NCI-H2227 (cell line): Measurements from ENCODE around the gene RHBDD1.

ENCODE experiments used
- DNase-seq: peaks from one replicate; lab custom pipeline; 2025; ENCODE audit not compliant: unreplicated experiment; lab: John Stamatoyannopoulos, UW

Gene RHBDD1

DNA sequence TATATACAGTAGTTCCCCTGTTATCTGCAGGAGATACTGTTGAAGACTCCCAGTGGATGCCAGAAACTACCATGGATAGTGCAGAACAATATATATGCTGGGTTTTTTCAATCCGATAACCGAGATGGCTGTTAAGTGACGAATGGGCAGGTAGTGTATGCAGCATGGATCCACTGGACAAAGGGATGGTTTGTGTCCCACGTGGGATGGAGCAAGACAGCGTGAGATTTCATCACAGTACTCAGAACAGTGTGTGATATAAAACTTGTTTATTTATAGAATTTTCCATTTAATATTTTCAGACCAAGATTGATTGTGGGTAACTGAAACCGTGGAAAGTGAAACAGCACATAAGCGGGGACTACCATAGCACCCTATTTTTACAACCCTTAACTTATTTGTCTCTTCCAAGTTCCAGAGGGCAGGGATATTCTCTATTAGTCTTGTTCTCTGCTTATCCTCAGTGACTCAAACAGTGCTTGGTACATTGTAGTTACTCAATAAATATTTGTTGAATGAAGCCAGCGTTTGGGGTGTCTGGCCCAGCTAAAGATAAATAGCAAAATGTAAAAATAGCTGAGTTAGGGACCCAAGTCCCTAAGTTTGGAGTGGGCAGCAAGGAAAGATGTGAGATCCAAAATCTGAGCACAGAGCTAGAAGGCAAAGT lies 50.0 kb downstream of the RHBDD1 start:
- no peak for DNase-seq

DNA sequence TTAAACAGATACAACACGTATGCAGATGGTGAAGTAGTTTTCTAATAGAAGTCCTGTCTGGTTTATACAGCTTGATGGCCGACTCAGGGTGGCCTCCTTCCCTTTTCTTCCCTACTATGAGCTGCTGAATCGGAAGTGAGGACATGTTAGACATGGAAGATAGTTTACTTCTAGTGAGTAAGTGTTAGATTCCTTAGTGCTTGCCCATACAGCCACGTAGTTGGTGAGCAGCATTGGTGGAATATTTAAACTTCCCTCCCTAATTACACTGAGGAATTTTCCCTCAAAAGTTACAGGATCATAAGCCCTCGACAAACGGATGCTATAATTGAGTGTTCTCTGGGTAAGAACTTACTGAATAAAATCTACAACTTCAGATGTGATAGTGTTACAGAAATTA lies 52.1 kb downstream of the RHBDD1 start:
- DNase-seq = no peak

DNA sequence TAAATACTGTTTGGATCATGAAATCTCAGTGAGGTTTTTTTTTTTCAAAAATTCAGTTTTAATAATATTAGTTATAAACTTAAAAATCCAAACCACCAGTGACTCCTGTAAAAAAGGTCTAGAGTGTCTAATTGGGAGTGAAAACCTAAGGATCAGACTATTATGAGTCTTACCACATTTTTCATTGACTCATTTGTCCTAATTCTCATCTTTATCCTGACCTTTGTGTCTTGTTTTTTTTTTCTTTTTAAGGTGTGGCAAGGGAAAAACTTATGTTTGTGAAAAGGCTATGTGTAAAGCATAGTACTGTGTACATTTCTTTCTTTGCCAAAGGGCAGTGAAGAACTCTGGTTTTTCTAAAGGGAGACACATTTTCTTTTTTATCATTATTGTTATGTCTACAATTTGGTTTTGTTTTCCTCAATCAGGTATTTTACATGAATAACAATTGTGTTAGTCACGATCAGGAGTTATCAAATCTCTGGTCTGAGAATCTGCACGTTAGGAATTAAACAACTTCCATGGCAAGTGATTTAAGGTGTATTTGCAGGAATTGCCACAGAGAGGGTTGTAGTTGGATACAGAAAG lies 52.6 kb downstream of the RHBDD1 start:
- no peak for DNase-seq

DNA sequence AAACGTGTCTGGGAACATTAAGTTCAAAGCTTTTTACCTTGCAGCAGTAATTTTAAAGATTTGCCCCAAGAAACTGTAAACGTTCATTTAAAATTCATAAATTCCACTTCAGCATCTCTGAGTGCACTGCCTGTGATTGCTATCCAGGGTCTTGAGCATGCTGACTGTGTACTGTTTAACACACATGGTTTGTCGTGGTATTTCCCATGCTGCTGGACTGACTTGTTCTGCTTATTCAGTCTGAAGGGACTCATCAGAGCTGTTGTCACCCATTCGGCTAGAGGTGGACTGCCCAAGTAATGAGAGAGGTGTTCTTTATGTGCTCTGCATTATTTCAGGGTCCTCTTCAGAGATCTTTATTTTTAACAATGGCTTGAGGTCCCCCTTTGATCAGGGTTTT lies 53.1 kb downstream of the RHBDD1 start:
- no peak for DNase-seq

DNA sequence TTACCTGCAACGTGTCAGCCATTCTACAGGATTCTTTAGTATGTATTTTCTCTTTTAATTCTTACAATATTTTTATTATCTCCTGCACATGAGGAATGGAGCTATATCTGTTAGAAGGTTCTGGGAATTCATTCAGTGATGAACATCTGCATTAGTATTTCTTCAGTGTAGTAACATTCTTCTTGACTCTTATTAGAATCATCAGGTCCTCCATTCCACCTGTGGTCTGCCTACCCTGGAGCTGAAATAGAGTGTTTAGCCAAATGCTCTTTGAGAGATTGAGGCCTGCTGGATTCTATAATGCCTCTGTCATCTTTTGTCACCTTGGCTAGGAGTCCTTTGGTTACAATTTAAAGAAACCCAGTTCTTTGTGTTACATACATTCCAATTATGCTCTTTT lies 54.4 kb downstream of the RHBDD1 start:
- DNase-seq = no peak

DNA sequence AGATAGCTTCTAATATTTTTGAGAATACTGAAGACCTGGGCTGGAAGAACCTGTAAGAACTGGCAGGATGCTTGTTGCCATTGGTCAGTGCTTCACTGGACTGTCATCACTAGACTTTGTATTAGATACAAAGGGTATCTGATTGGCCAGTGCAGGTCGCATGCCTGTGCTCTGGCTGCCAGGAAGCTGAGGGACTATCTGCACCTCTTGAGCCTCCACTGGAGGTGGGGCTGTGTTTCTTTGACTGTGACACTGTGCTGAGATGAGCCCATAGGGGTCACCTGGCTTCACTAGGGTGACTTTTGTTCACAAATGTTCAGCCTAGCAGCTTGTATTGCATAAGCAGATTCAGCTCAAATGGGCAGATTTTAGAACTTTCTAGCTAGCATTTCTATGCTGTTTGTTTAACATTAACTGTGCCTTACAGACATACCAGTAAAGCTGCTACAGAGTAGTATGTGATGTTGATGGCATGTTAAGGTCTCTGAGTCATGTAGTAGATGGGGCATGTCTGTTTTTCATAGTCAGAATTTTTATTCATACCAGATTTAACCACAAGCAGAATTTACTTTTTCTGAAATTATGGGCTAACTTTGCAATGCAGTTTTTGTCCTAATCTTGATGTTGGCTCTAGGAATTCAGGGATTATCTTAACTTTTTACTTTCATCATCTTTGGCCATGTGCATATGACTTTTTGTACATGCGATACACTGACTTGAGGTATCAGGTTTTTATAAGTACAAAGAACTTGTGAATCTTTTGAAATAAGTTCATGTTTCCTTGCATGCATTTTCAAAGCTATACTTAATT lies 56.1 kb downstream of the RHBDD1 start:
- DNase-seq = no peak

DNA sequence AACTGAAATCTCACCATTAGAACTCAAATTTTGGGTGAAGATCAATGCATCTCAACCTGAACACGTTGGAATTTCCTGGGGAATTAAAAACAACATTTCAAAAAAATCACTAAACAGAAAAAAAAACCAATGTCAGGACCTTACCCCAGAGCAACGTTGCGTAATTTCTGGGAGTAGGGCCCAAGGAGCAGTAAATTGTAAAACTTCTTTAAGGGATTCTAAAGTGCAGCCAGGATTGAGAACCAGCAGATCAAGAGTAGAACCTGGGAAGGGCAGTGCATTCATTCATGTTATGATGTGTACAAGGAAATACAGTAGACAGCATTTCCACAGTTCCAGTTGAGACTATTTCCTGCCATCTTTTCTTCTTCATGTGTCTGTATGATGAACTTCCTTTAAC lies 56.9 kb downstream of the RHBDD1 start:
- DNase-seq = no peak

DNA sequence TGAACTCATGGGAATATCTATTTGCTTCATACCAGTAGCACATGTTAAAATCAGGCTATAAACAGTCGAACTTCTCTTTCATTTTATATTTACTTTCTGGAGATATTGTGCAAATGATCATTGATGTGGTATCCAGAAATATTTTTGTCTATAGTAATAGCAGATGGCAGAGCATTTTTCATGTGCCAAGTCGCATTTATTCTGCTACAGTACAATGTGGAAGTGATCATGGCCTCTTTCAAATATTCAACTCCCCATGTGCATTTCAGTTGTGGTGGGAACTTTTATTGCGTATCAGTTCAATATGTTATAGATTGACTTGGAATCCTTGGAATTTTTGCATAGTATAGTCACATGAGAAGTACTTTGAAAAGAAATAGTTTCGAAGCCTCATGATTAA lies 57.4 kb downstream of the RHBDD1 start:
- DNase-seq = no peak

DNA sequence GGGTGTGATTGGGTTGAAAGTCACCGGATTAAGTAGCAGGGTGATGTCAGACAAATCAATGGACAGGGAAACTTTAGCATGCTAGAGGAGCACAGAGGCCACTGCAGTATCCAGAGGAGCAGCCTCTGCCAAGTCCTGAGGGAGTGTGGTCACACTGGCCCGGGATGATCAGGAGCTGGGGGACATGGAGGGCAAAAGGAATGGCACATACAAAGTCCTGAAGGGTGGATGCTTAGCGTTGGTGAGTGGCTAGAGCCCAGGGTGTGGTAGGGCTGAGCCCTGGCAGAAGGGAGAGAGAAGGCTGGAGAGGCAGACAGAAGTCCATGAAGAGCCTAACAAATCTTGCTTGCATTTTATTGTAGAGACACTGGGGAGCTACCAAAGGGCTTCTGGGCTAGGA lies 58.9 kb downstream of the RHBDD1 start:
- no peak for DNase-seq

DNA sequence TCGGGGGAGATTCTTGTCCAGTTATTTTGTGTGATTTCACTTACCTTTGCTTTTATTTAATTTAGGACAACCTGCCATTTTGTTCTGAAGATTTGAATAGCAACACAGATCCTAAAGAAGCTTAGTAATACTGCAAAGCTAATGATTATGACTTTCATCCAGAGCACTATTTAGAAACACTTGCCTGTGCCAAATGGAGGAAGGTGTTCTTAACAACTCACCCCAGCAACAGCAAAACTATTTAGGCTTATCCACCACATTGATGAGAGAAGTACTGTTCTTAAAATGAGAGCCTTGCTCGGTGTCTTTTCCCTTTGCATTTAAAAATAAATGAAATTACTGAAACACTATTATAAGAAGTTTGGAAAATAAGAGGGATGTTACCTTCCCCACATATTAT lies 59.7 kb downstream of the RHBDD1 start:
- no peak for DNase-seq

DNA sequence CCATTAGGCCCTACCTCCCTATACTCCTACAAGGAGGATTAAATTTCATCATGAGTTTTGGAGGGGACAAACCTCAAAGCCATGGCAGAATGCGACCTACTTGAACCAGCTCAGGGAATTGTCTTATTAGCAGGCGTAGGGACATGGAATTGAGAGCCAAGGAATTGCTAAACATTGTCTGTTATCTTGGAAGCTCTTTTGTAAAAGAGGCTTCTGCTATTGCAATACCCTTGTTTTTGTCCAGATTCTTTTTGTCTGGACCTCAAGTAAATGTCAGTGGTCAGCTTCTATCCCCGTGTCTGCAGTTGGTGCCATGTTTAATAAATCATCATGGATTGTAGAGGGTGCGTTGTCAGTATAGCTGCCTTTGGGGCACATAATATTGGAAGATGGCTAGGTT lies 62.3 kb downstream of the RHBDD1 start:
- no peak for DNase-seq

DNA sequence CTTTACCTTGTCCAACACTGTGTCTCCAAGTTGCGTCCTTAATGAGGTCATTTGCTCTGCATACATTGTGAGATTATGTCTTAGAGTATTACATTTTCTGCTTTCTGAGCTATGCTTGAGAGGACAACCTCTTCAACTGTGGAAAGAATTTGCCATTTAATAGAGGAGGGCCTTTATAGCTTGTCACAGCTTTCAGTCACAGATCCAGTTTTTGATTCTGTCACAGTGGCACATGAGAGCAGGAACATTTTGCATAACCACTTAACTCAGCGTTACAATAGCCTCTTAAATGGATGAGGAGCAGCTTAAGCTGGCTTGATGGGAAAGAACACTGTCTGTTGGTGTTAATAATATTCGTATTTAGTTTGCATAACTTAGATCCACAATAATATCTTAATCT lies 63.0 kb downstream of the RHBDD1 start:
- DNase-seq = no peak

DNA sequence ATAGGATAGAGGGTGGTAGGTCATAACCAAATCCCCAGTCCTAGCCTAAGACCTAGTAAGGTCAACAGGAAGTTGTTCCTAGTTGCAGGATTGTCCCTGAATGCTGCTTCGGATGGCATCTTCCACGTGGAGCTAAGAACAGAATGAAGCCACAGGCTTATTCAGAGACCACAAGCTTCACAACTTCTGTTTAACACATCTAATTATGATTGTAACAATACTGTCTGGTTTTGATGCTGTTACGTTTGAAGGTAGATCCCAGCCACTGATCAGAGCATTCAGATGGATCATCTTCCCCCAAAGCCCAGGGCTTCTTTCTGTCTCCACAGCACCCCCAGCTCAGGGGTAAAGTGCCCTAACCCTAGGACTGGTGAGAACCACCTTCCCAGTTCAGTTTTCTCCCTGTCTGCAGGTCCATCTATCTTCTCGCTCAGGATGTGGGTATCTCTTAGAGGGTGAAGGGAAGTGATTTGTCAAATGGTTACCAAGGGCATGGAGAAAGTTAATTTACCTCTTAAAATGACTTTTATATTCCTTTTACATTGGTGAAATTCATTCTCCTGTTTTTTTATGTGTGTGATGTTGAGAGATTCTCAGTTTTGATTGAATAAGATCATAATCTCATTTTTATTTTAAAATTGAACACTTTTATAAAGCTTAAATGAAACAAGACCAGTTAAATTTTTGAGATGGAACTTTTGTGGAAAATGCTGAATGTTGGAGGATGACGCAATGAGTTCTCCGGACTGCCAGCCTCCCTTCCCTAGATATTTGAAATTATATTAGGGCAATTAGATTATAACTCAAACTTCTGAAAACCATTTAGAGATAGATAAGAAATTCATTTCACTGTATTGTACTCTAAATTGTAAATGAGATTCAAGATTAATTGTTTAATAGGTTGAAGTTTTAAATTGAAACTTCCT lies 66.5 kb downstream of the RHBDD1 start:
- no peak for DNase-seq

DNA sequence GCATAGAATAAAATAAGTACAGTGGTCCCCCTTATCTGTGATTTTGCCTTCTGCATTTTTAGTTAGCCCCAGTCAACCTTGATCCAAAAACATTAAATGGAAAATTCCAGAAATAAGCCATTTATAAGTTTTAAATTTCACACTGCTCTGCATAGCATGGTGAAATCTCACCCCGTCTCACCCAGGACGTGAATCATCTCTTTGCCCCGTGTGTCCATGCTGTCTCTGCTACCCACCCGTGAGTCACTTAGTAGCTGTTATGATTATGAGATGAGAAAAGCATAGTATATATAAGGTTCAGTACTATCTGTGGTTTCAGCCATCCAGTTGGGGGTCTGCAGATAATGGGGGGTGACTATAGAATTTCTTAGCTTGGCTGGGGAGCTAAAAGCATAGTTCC lies 67.3 kb downstream of the RHBDD1 start:
- DNase-seq = no peak

DNA sequence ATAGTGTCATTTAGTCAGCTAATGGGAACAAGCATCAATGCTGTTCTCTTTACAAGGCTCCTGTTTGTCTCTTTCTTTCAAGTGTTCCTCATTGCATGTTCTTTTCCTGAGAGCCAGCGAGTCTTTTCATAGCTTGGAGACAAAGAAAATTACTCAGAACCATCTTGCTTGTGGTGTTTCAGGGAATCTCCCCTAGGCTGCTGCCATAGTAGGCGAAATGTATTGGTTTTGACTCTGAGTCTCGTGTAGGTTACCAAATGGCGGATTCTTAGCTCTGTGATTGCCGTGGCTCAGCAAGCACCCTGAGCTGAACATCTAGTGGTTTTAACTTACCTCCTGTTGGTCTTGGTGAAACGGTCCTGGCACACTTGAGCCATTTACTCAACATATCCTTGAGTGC lies 68.7 kb downstream of the RHBDD1 start:
- no peak for DNase-seq

DNA sequence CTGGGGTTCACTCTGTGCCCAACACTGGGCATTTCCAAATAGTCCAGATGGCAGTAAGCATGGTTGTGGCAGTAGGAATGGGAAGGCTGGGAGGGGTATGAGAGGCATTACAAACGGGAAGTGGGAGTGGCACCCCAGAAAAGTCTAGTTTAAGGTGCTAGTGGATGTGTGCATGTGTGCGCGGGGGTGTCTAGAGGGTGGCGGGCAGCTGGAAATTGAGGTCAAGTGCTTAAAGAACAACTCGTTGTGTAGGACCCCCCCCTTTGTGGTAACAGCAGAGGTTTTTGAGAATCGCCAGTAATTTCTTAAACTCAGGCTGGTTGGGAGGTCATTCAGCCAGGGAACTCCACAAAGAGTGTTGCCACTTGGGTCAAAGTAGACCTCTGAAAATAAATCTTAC lies 69.9 kb downstream of the RHBDD1 start:
- no peak for DNase-seq

DNA sequence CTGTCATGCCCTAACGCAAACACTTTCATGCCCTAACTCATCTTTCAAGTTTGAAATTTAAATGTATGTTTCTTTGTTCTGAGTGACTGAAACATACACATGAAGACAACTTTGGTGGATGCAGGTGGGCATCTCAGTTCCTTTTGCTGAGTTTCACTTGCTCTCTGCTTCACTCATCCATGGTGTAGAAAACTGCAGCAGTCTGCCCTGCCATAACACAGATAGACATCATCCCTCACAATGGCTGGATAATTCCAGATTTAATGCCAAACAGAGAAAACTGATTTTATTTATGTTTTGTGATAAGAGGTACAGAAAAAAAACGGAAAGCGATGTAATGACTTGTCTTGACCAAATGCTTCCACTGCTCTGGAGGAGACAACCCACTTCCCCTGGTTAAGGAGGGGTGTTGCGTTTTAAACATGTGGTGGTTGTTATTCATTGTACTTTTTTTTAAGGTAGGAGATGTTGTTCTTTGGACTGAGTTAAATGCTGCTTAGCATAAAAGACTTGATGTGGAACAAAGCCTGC lies 70.4 kb downstream of the RHBDD1 start:
- DNase-seq = no peak

DNA sequence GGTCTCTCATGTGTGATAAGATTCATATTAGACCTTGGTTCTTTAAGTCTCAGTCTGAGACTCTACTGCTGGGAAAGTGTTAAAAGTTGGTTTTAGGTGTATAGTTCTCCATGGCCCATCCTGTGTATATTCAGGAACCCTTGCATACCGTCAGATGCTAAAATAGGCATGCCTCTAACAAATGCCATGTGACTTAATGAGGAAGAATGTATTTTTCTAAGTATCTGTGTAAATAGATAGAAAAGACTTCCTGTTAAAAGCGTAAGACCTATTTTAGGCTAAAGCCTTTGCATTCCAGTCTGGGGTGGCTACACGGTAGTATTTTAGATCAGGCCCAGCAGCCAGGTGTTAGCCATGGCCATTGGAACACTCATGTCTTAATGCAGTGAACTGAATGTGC lies 73.3 kb downstream of the RHBDD1 start:
- no peak for DNase-seq

DNA sequence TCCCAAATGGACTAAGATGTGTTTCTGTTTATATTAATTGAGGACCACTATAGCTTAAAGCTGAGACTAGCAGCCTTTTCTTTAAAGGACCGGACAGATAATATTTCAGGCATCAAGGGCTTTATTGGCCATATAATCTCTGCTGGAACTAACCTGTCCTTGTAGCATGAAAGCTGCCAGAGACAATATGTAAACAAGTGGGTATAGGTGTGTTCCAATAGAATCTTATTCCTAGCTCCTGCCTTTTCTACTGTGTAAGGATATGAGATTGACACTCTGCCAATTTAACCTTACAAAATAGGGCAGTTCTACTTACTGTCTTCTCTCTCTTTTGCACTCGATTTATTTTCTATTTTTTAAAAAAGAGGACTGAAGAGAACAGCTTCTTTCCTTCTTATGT lies 74.0 kb downstream of the RHBDD1 start:
- DNase-seq = no peak

DNA sequence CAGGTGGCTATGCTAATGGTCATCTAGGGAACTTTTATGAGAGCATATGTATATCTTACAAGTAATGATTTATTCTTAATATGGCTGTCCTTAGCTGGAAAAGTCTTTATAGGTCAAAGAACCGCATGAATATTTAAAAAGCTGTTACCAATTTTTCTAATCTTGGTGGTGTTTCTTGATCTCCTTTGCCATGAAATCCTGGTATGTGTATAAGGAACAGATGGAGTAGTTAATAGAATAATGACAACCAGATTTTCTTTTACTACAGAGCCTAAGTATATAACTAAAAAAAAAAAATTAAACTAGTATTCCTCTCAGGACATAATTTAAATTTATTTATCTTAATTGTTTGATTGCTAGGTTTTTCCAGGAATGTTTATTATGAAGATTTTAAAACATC lies 74.5 kb downstream of the RHBDD1 start:
- no peak for DNase-seq

DNA sequence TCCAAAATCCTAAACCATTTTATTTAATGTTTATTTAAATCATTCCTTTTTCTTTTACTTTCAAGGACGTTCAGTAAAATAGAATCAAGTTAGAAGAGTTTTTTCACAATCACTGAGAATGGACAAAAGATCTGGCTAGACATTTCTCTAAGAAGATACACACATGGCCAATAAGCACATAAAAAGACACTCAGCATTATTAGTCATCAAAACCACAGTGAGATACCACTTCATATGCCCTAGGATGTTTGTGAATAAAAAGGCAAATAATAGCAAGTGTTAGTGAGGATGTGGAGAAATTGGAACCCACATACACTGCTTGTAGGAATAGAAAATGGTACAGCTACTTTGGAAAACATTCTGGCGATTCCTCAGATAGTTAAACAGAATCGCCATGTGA lies 76.1 kb downstream of the RHBDD1 start:
- DNase-seq = no peak
